GM23338 (cell line): ENCODE data around the gene DAO.

Experiments used
- EZH2 ChIP-seq: fragments of 200-600 bp; sonication (generic); IDR thresholded peaks from one replicate; pipeline ENCODE4 v1.8.0; 2017; ENCODE audit warnings: antibody characterized with exemption, mild to moderate bottlenecking, low read depth; ENCODE audit not compliant: unreplicated experiment
- JUNB ChIP-seq: IDR thresholded peaks from one replicate; pipeline ENCODE4 v1.6.1; 2016; ENCODE audit warnings: antibody characterized with exemption; ENCODE audit not compliant: unreplicated experiment
- POLR2AphosphoS5 ChIP-seq: IDR thresholded peaks from 2 replicates; pipeline ENCODE4 v1.6.1; 2016; ENCODE audit warnings: antibody characterized with exemption, low read depth
- TF ChIP-seq, protein P1 (sequence below), 2 experiments: fragments of 200-600 bp in 1 of 2; sonication (generic) in 1 of 2; conservative IDR thresholded peaks; 2 replicates each; pipeline versions ENCODE4 v1.5.1 to v1.6.1; 2016 to 2017; ENCODE audit warnings: antibody characterized with exemption in 2 of 2, low read depth in 2 of 2, mild to moderate bottlenecking in 2 of 2, moderate library complexity in 1 of 2
- TF ChIP-seq, protein P2 (sequence below): IDR thresholded peaks from one replicate; pipeline ENCODE4 v1.6.1; 2018; ENCODE audit warnings: antibody characterized with exemption; ENCODE audit not compliant: unreplicated experiment

DNA sequence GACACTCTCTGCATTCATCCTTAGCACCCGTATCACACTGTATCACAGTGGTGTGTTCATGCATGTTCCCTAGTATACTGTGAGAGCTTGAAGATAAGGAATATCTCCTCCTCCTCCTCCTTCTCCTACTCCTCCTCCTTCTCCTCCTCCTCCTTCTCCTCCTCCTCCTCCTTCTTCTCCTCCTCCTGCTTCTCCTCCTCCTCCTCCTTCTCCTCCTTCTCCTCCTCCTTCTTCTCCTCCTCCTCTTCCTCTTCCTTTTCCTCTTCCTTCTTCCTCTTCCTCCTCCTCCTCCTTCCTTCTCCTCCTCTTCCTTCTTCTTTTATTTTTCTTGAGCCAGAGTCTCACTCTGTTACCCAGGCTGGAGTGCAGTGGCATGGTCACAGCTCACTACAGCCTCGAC, 27.1 kb downstream of the DAO start:
- TF ChIP-seq POLR2AphosphoS5 (no peak), EZH2 (no peak), JUNB (no peak)
- TF ChIP-seq, protein P1, sequence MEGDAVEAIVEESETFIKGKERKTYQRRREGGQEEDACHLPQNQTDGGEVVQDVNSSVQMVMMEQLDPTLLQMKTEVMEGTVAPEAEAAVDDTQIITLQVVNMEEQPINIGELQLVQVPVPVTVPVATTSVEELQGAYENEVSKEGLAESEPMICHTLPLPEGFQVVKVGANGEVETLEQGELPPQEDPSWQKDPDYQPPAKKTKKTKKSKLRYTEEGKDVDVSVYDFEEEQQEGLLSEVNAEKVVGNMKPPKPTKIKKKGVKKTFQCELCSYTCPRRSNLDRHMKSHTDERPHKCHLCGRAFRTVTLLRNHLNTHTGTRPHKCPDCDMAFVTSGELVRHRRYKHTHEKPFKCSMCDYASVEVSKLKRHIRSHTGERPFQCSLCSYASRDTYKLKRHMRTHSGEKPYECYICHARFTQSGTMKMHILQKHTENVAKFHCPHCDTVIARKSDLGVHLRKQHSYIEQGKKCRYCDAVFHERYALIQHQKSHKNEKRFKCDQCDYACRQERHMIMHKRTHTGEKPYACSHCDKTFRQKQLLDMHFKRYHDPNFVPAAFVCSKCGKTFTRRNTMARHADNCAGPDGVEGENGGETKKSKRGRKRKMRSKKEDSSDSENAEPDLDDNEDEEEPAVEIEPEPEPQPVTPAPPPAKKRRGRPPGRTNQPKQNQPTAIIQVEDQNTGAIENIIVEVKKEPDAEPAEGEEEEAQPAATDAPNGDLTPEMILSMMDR (conservative IDR thresholded peaks at IDR 0.05; ENCODE audit: low read depth in 2 of 2) = no peak
- TF ChIP-seq, protein P2, sequence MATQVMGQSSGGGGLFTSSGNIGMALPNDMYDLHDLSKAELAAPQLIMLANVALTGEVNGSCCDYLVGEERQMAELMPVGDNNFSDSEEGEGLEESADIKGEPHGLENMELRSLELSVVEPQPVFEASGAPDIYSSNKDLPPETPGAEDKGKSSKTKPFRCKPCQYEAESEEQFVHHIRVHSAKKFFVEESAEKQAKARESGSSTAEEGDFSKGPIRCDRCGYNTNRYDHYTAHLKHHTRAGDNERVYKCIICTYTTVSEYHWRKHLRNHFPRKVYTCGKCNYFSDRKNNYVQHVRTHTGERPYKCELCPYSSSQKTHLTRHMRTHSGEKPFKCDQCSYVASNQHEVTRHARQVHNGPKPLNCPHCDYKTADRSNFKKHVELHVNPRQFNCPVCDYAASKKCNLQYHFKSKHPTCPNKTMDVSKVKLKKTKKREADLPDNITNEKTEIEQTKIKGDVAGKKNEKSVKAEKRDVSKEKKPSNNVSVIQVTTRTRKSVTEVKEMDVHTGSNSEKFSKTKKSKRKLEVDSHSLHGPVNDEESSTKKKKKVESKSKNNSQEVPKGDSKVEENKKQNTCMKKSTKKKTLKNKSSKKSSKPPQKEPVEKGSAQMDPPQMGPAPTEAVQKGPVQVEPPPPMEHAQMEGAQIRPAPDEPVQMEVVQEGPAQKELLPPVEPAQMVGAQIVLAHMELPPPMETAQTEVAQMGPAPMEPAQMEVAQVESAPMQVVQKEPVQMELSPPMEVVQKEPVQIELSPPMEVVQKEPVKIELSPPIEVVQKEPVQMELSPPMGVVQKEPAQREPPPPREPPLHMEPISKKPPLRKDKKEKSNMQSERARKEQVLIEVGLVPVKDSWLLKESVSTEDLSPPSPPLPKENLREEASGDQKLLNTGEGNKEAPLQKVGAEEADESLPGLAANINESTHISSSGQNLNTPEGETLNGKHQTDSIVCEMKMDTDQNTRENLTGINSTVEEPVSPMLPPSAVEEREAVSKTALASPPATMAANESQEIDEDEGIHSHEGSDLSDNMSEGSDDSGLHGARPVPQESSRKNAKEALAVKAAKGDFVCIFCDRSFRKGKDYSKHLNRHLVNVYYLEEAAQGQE = no peak
